NB4 (cell line): Measurements from ENCODE around the gene ARFGEF3.

ENCODE experiments used
- DNase-seq: peaks from one replicate; pipeline ENCODE4 v3.0.0; 2010; ENCODE audit warnings: low read depth
- H3K4me3 ChIP-seq: one replicate; pipeline ENCODE4 v1.5.1; 2011; ENCODE audit warnings: mild to moderate bottlenecking, low read depth, low read length, moderate library complexity
- CTCF ChIP-seq: IDR thresholded peaks from one replicate; pipeline ENCODE4 v1.5.1; 2012; ENCODE audit warnings: low read depth, low read length
- MYC ChIP-seq: IDR thresholded peaks from 2 replicates; pipeline ENCODE4 v1.6.1; 2011; ENCODE audit warnings: low read depth, low read length
- POLR2A ChIP-seq: IDR thresholded peaks from 2 replicates; pipeline ENCODE4 v1.6.1; 2011; ENCODE audit warnings: mild to moderate bottlenecking; ENCODE audit not compliant: insufficient read length; ENCODE audit errors: extremely low read depth
- TF ChIP-seq, protein P1 (sequence below): IDR thresholded peaks from 2 replicates; pipeline ENCODE4 v1.6.1; 2011; ENCODE audit warnings: low read depth, low read length

ARFGEF3 gene

GRCh38 chr6:138309695-138310094, 148.0 kb downstream of the ARFGEF3 start:
- TF ChIP-seq CTCF (no peak), MYC (no peak), POLR2A (no peak)
- TF ChIP-seq, protein P1, sequence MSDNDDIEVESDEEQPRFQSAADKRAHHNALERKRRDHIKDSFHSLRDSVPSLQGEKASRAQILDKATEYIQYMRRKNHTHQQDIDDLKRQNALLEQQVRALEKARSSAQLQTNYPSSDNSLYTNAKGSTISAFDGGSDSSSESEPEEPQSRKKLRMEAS, result no peak
- H3K4me3 ChIP-seq, result no peak overlapping the region
- DNase-seq, result no peak

DNA sequence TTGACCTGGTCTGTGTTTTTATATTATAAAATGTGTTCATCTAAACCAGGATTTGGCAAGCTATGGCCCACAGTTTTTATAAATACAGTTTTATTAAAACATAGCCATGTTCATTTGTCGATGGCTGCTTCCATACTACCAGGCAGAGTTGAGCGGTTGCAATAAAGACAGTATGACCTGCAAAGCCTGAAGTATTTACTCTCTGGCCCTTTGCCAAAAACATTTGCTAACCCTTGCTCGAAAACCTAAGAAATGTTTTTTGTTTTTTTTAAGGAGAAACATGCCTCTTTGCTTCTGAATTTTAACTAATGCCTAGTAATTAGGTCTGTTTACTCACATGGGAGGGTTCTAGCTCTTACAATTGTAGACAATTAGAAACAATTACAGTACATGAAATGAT, 148.6 kb downstream of the ARFGEF3 start:
- TF ChIP-seq POLR2A, result no peak
- TF ChIP-seq MYC, result no peak
- TF ChIP-seq, protein P1, result no peak
- no peak for TF ChIP-seq CTCF
- H3K4me3 ChIP-seq, result no peak overlapping the region
- no peak for DNase-seq

GRCh38 chr6:138310821-138311220, 149.1 kb downstream of the ARFGEF3 start:
- TF ChIP-seq CTCF (no peak), MYC (no peak)
- TF ChIP-seq, protein P1, result no peak
- H3K4me3 ChIP-seq, result no peak overlapping the region
- DNase-seq, result no peak

DNA sequence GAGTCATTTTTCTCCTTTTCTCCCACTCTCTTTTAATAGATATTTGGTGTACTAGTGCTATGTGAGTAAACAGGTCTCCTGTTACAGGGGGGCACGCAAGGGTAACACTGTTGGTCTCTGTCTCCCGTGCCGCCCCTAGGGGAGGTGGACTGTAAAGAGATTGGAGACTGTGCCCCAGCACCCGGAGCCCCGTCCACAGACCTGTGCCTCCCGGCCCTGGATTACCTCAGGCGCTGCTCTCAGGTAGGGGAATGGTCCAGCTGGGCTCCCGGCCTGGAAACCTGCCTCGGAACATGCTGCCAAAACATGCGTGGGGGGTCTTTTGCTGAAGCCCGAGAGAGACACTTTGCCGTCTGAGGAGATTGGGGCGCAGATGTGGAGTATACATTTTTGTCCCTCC, 149.5 kb downstream of the ARFGEF3 start:
- no peak for DNase-seq
- TF ChIP-seq, protein P1, result no peak
- TF ChIP-seq POLR2A (no peak), CTCF (no peak), MYC (no peak)
- H3K4me3 ChIP-seq, result no peak overlapping the region

DNA sequence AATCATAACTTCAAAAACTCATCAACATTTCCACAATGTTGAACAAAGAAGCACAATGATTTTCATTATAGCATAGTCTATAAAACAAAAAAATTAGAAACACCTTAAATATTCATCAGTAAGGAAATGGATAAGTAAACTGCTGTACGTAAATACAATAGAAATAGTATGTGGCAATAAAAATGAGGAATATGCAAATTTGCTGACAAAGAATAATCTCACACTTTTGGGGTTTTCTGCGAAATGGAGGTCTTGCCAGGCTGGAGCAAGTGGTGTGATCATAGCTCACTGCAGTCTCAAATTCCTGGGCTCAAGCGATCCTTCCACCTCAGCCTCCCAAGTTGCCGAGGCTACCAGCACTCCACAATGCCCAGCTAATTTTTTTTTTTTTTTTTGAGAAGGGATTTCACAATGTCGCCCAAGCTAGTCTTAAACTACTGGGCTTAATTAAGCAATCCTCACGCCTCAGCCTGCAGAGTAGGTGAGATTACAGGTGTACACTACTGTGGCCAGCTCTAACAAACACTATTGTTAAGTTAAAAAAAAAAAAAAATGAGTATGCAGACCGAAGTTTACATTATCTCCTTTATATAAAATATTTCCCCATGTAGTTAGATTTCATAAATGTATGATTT, 157.1 kb downstream of the ARFGEF3 start:
- H3K4me3 ChIP-seq, result no peak overlapping the region
- no peak for DNase-seq
- TF ChIP-seq CTCF (no peak), MYC (no peak), POLR2A (no peak)
- TF ChIP-seq, protein P1, result no peak

- DNase-seq, result no peak
Measured at GRCh38 chr6:138321934-138322333, 160.2 kb downstream of the ARFGEF3 start.

More at GRCh38 chr6:138321934-138322333, 160.2 kb downstream of the ARFGEF3 start:
- H3K4me3 ChIP-seq, result no peak overlapping the region
- TF ChIP-seq, protein P1, result no peak
- TF ChIP-seq MYC (no peak), POLR2A (no peak), CTCF (no peak)
